ENCODE measurements around the gene TNPO3.

The TNPO3 gene

DNA sequence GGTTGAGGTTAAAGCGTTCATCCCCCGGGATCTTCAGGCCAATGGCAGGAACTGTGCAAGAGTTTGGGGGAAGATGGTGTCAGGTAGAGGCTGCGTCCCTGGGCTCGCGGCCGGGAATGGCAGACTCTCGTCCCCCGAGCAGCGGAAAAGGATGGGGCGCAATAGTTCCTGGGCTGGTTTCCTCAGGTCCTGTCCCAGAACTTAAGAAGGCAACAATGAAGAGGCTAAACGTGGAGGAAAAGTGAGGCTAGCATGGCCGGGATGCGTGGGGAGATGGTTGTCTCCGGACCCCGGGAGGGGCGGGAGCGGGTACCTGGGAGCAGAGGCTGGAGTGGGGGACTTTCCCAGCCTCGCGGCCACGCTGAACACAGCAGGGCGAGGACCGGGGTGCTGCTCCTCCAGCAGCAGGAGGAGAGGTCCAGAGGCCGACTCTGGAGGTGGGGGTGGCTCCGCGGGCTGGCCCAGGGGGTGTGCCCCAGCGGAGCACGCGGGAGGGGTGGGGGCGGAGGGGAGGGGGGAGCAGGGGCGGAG lies 116.3 kb downstream of the TNPO3 start:
- DNase-seq (ENCODE audit: low read depth), result no peak

DNA sequence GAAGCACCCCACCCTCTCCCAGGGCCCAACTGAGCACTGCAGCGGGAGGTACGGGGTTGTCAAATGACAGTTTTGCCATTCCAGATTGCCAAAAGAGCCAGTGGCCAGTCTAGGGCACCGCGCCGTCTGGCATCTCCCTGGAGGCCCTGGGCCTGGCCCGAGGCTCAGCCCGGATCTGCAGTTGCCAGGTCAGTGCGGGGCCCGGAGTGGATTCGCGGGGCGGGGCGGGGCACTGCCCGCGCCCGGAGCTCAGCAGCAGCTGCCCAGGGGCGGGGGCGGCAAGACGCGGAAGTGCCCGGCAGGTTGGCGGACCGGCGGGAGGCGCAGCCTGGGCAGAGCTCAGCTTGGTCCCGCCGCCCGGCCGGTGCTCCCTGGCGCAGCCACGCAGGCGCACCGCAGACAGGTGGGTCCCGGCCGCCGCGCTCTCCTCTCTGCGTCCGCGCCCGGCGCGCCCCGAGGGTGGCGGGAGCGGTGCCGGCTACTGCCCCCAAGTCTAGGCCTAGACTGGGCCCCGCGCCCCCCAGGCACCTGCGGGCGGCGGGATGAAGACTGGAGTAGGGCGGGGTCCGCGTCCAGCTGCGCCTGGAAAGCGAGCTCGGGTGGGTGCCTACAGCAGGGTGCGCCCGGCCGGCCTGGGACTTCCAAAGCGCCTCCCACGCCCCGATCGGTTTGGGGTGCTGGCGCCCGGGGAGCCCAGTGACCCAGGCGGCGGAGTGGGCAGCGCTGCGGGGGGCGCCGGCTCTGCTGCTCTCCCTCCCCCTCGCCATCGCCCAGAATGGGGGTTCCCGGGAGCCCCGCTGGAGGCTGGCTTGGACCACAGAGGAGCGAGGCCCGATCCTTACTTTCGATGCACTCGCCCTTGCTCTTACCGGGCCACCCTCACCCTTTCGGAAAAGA lies 117.0 kb downstream of the TNPO3 start, which contains the start of gene IRF5:
IRF5 (plus strand) TSS at position 281 of the 897 bp plus-strand sequence. CDS start 4,155 bp downstream, outside the sequence.
- DNase-seq (ENCODE audit: low read depth), result no peak

DNA sequence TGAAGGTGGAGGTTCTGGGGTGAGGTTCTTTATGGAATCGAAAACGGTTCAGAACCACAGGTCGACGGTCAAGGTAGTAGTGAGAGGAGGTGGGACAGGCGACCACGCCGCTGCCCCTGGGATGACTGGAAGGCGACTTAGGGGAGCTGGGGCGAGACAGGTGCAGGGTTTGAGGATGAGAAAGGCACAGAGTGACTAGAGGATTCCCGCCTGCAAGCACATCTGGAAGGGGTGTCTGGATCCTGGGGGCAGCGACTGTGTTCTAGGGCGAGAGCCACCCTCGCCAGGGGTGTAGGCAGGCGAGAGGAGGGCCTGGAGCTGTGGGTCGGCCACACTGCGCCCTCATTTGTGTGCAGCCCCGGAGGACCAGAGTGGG lies 117.7 kb downstream of the TNPO3 start:
- DNase-seq (ENCODE audit: low read depth), result no peak

DNA sequence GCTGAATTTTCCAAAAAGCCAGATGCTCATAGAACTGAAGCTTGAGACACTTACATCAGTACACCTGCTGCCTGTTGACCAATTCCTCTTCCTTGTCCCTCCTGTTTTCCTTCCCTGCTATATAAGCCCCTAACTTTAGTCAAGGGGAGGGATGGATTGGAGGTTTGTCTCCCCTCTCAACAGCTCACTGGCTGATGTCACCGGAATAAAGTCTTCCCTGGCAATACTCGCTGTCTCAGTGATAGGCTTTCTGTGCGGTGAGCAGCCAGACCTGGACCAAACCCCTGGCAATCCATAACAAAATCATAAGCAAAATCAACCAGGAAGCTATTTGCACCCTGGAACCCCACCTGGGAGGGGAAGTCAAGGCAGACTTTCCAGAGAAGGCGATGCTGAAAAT lies 118.1 kb downstream of the TNPO3 start:
- DNase-seq (ENCODE audit: low read depth), result no peak

DNA sequence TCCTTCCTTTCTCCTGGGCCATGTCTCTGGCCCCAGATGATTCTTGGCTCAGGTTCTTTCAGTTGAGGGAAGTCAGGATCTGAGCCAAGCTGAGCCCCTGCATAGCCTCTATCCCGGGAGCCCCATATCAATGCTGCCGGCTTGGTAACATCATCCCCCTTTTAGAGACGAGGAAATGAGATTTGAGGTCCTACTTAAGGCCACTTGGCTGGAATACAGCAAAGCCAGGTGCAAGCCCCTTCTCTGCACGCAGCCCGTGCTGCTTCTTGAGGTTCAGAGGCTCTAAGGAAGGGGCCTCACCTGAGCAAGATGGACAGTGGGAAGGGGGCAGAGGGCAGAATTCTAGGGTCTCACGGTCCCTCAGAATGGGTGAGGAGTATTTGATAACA lies 119.6 kb downstream of the TNPO3 start:
- DNase-seq (ENCODE audit: low read depth), result no peak

DNA sequence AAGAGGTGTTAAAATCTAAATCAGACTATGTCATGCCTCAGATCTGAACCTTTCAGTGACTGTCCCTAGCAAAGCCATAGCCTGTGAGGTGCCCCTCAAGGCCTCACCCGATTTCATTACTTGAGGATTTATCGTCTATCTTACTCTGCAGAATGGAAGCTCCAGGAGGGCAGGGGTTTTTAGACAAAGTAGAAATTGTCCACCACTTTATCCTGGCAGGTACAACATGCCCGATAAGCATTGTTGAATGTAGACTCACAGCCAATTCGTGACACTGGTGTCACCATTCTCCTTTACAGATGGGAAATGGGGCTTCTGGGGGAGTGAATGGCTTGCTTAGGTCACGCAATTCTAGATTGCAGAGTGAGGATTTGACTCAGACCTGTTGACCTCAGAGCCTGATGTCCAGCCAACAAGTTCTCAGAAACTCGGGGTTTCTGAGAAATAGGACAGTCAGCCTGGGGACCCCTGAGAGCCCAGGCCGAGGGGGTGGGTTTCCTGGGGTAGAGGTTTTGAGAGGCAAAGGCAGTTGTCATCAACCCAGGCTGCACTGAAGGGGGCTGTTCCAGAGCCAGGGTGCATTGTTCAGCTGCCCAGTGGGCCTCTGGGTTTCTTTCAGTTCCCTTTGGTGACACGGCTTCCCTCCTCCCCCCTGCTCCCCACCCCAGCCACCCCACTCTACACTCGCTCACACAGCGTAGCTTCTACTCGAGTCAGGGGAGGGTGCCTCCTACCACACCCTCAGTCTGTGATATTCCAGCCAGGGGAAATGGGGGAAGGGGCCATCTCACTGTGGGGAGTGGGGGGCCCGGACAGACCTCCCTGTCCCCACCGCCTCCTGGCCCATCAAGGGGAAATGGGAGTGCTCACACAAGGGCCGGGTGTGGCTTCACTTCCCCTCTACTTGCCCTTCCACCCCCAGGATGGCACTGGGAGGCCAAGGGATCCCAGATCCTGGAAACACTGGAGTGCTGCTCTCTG lies 120.3 kb downstream of the TNPO3 start:
- no peak for DNase-seq (ENCODE audit: low read depth)

DNA sequence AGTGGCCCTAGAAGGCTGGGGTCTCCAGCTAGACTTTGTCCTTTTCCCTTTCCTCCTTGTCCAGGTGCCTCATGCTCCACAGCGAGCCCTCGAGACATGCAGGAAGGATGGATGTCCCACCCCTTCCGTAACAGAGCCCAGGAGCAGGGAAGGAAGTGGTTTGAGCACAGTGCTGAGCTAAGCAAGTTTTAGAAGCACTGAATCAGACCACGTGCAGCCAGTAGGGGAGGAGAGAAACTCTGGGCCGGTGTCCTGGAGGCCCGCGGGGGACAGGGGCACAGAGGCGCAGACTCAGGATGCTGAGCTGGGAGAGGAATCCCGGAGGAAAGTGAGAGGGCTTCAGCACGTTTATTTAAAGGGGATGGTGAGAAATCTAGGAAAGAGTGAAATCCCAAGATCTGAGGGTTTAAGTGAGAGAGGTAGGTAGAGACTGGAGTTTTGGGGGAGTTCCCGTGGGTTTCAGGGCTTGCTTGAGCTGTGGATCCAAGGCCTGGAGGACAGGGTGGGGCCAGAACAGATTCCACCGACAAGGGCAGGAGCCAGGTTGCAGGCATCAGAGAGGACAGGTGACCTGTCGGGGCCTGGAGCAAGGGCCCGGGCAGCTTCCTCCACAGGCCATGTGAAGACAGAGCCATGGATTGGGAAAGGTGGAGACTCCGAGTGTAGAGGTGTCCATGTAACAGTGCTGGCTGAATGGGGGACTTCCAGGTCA lies 121.6 kb downstream of the TNPO3 start:
- DNase-seq (ENCODE audit: low read depth), result no peak

DNA sequence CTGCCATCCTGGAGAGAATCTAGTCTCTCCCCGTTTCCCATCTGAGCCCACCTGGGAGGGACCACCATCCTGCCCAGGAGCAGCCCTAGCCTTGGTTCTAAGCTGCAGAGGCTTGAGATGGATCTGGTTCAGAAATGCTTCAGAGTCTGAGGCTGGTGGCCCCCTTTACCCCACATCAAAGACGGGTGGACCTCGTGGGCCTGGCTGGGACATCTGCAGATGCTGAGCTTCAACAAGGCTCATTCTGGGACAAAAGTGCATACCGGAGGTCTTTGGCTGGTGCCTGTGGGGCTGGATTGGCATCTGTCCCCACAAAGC lies 122.1 kb downstream of the TNPO3 start:
- no peak for DNase-seq (ENCODE audit: low read depth)

DNA sequence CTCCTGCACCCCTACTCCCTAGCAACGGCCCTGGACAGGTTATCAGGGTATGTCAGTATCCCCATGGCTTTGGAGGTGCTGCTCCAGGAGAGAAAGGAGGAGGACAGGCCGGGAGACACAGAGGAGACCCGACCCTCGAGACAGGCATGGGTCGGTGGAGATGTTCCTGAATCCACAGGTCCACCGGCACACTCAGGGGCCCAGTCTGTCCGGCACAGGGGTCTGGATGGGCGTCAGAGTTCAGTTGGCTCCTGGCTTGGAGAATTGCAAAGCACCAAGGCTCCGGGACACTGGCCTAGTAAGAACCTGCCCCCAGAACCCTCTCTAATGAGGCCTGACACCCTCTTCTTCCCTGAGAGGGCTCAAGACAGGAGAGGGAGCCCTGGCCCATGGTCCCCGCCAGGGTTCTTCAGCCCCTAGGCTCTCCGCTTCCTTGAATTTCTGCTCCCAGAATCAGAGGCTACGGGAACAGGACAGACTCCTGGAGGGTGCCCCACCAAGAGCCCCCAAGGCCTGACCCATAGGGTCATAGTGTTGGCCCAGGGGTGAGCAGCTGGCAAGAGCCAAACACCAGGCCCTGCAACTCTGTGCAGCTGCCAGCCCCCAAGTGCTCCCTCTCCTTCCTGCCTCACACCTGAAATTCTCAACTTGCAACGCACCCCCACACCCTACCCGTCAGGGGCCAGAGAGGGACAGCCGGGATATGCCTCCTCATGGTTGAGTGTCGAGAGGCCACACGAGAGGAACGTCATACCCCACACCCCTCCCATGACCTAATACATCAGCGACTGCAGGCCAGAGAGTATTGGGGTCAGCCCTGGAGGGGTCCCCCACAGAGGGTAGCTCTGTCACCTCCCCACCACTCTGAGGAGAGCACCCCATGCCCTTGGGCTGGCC lies 122.7 kb downstream of the TNPO3 start:
- no peak for DNase-seq (ENCODE audit: low read depth)

DNA sequence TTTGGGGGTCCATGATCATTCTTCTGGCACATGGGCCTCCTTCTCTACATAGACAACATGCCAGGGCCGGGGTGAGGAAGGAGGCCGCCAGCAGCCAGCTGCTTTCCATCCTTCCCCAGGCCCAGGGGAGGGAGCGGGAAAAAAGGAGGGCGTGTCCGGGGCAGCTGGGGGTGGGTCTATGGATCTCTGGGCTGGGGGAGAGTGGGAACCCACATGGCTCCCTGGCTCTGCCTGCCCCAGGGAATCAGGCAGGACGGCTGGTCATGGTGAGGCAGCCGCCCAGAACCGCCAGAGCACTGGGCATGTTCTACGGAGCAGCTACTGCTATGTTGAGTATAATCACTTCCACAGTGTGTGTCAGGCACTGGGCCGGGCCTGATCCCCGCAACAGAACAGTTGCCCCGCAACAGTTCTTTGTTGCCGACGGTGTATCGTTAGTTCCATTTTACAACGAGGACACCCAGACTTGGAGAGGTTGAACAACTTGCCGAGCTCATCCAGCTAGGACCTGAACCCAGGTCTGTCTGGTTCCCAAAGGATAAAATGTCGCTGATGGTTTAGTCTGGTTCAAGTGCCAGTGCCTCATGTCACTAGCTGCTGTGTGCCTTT lies 123.6 kb downstream of the TNPO3 start:
- DNase-seq (ENCODE audit: low read depth), result no peak

DNA sequence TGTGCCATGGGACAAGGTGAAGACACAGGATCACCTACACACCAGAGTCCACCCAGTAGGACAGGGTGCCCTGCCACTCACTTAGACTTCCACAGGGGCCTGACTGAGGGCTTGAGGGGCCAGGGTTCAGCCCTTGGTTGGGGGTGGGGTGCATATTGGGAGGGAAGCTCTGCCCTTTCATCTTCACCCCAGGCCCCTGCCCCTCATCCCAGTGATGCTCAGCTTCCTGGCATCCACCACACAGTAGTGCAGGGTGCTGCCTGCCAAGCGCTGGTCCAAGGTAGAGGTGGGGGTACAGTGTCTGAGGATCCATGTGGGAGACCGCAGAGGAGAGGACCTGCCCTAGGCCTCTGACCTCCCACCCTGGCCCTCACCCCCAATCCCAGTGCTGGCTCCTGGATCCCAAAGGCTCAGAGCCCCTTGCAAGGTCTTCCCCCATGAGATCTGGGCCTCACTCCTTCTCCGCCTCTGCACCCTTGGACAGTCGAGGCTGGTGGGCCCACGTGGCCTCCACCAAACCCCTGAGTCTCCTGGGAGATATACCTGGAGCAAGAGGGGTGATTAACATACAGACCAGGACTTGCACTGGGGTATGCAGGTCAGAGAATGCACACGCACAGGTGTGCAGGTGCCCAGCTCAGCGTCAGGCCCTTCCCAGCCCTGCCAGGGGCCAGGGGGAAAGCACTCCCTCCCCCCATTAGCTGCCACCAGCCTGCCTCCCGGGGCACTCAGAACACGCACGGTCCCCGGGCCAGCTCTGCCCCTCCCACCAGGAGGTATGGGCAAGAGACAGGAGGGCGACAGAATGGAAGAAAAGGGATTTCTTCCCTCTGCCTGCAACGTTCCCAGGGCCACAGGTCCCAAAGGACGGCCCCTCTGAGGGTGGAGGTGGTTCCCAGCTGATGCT lies 125.8 kb downstream of the TNPO3 start:
- no peak for DNase-seq (ENCODE audit: low read depth)

DNA sequence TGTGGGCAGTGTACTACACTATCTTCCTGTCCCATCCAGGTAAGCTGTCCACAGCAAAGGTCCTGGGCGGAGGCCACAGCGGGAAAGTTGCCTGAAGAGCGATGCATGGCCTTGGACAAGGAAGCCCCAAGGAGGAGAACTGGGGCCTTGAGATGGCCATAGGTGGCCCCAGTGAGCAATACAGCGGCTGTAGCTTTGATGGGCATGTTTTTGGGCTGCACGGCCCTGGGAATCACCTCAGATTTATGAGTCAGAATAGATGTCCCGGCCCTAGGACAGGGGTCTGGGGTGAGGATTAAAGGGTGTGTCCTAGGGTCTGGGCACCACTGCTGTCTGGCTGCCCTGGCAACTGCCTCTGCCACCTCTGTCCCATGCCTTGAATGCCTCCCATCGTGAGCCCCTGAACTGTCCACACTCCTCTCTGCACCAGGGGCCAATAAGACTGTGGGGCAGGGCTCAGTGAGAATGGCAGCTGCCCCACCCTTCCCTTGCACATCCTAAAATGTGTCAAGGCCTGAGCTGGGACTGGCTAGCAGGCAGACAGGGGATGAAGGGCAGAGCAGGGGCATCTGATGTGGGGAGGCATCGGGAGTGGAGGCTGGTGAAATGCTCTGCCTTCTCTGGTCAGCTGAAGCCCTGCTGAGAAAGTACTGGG lies 126.6 kb downstream of the TNPO3 start:
- no peak for DNase-seq (ENCODE audit: low read depth)

DNA sequence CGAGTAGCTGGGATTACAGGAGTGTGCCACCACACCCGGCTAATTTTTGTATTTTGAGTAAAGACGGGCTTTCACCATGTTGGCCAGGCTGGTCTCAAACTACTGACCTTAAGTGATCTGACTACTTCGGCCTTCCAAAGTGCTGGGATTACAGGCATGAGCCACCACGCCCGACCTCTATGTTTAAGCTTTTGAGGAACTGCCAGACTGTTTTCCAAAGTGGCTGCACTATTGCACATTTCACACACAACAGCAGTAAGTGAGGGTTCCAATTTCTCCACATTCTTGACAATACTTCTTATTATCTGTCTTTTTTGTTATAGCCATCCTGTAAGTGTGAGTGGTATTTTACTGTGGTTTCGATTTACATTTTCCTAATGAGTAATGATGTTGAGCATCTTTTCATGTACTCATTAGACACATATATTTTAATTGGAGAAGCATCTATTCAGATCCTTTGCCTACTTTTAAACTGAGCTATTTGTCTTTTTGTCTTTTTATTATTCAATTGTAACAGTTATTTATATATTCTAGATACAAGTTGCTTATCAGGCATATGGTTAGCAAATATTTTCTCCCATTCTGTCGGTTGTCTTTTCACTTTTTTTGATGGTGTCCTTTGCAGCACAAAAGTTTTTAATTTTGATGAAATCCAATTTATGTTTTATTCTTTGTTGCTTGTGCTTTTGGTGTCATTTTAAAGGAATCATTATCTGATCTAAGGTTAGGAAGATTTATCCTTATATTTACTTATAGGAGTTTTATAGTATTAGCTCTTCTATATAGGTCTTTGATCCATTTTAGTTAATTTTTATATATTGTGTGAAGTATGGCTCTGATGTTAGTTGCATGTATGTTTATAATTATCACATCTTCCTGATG lies 130.0 kb downstream of the TNPO3 start:
- DNase-seq (ENCODE audit: low read depth), result no peak

DNA sequence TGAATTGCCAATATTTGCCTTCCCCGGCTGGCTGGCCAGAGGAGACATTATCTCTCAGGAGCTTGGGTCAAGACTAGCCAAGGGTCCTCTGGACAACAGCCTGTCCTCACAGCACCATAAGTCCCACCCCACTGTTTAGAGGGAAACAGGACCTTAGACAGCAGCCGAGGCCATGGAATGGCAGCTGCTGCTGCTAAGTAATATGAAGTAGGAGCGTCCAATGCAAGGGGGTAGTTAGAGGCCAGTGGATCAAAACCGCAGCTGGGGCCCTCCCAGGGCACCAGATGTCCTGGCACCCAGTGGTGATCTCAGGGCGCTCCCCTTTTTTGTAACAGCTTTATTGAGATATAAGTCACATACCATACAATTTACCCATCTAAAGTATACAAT lies 131.5 kb downstream of the TNPO3 start:
- DNase-seq (ENCODE audit: low read depth), result no peak

DNA sequence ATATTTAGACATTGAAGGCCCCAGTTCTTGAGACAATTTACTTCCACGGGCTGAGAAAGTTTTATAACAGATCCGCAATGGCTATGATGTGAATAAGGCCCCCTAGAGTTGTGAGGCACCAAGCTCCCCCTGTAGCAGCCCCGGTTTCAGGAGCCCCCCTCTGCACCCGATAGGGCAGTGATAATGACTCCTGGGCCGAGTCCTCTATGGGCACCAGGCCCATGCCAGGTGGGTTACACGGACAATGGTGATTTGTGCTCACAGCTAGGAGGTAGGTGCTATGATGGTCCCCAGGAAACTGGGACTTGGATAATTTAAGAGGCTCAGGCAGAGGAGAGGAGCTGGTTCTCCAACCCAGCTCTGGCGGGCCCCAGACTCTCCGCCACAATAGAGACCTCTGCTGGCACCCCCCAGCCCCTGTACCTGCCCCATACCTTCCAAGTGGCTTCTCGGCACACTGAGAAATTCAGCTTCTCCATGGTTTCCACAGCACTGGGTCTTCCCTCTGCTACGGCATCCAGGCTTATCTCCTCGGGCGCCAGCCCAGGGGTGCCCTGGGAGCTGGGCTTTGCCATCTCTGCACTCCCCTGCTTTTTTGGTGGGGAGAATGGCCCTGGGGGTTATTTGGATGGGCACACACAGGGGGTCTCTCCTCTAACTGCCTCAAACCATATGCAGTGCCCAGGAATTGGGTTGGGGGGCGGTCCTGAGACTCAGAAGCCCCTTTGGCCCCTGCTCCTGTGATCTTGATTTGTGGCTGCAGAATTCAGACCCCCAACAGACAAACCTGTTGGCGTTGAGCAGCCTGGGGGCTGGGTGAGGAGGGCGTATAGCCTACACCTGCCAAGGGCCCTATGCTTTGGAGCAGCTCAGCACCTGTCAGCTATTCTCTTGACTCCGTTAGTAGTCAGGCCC lies 132.2 kb downstream of the TNPO3 start:
- DNase-seq (ENCODE audit: low read depth), result no peak

DNA sequence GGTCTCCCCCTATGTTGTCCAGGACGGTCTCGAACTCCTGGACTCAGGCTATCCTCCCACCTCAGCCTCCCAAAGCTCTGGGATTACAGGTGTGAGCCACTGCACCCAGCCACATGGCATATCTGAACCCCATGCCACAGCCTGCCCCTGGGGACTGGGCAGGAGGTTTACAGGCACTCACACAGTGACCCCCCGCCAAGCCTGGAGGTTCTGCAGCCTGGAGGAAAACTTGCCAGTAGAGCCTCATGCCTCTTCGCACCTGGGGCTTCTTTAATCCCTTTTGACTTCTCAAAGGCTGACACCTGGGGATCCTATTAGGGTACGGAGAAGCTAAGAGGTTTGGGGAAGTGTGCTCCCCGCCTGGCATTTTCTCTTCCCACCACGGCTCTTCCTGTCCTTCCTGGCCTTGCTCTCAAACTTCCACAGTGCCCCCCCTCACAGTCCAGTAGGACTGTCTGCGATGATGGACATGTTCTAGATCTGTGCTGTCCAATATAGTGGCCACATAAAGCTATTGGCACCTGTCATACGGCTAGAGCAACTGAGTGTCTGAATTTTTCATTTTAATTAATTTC lies 133.0 kb downstream of the TNPO3 start:
- no peak for DNase-seq (ENCODE audit: low read depth)
